GM12873 (cell line): ENCODE results near the gene RNF175.

Experiments used
- TF ChIP-seq, protein P1 (sequence below): IDR thresholded peaks from 2 replicates; pipeline ENCODE4 v1.5.1; 2012; ENCODE audit warnings: low read depth, mild to moderate bottlenecking, moderate library complexity, low read length, control low read depth; ENCODE audit not compliant: insufficient read depth; ENCODE audit errors: missing control alignments

Gene RNF175

DNA sequence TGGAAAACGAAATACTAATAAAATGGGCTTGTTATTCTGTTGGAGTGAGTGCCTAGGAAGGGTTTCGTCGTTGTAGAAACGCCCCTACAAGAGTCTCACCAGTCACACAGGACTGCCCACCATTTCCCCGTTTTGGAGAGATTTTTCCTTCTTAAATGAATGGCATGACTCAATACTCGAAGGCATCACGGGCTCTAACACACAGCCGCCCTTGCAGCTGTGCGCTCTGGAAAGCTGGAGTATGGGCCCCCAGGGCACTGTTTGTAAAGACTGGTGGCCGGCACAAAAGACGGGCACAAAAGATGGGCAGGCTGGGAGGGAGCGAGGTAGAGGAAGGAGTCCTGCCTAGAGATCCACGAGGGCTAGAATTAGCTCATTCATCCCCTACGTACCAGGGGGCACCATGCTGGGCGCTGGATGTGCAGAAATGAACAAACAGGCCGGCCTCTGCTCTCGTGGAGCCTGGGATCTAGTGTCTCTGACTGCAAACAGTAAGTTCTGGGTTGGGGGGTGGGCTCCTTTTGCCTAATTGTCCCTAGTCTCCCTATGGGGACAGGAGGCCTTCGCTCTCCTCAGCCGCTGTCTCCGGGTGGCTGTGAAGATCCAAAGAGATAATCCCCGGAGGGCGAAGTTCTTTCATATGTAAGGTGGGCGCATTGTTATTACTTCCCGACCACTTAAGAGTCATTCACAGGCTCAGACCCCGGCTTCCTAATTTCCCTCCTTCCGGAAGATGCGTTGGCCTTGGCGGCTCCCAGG lies 30.1 kb upstream of the RNF175 start:
- TF ChIP-seq, protein P1, sequence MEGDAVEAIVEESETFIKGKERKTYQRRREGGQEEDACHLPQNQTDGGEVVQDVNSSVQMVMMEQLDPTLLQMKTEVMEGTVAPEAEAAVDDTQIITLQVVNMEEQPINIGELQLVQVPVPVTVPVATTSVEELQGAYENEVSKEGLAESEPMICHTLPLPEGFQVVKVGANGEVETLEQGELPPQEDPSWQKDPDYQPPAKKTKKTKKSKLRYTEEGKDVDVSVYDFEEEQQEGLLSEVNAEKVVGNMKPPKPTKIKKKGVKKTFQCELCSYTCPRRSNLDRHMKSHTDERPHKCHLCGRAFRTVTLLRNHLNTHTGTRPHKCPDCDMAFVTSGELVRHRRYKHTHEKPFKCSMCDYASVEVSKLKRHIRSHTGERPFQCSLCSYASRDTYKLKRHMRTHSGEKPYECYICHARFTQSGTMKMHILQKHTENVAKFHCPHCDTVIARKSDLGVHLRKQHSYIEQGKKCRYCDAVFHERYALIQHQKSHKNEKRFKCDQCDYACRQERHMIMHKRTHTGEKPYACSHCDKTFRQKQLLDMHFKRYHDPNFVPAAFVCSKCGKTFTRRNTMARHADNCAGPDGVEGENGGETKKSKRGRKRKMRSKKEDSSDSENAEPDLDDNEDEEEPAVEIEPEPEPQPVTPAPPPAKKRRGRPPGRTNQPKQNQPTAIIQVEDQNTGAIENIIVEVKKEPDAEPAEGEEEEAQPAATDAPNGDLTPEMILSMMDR = no peak

DNA sequence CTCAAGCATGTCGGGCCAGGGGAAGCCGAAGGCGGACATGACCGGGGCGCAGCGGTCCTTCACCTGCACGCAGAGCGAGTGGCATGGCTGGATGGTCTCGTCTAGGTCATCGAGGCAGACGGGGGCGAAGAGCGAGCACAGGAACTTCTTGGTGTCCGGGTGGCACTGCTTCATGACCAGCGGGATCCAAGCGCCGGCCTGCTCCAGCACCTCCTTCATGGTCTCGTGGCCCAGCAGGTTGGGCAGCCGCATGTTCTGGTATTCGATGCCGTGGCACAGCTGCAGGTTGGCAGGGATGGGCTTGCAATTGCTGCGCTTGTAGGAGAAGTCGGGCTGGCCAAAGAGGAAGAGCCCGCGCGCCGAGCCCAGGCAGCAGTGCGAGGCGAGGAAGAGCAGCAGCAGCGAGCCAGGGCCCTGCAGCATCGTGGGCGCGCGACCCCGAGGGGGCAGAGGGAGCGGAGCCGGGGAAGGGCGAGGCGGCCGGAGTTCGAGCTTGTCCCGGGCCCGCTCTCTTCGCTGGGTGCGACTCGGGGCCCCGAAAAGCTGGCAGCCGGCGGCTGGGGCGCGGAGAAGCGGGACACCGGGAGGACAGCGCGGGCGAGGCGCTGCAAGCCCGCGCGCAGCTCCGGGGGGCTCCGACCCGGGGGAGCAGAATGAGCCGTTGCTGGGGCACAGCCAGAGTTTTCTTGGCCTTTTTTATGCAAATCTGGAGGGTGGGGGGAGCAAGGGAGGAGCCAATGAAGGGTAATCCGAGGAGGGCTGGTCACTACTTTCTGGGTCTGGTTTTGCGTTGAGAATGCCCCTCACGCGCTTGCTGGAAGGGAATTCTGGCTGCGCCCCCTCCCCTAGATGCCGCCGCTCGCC lies 28.8 kb upstream of the RNF175 start, which contains the start of gene SFRP2:
Gene SFRP2, minus strand, starts transcription at position 671 of the 864 bp plus-strand sequence. Its CDS starts 248 bp downstream, at position 423.
- TF ChIP-seq, protein P1 = no peak

DNA sequence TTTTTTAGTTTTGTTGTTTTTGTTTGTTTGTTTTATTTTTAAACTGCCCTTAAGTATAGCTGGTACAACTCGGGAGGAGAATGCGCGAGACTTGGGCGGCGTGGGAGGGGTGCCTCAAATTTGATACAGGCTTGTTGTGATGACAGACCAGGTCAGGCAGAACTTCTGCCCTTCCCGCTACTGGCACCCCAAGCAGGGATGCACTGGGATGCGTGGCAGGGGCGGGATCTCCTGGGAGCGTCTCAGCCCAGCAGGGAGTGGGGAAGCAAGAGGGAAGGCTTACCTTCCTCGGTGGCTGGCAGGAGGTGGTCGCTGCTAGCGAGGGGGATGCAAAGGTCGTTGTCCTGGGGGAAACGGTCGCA lies 28.2 kb upstream of the RNF175 start:
- TF ChIP-seq, protein P1 = no peak

DNA sequence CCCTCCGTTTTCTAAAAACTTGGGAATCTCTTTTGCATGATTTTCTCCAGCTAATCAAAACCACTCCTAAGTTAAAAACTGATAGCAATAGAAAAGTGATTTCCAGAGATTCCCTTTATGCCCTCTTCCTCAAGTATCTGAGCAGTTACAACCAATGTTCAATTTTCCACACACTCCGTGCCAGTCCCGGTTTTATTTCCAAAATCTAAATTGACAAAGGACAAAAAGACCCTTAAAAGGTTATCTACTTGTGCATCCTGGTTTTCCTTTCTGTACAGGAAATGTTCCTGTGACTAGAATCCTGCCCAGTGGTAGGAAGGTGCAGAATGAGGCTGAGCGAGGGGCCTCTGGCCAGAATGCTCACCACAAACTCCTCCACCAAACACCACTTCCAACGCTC lies 27.8 kb upstream of the RNF175 start:
- TF ChIP-seq, protein P1 = no peak

DNA sequence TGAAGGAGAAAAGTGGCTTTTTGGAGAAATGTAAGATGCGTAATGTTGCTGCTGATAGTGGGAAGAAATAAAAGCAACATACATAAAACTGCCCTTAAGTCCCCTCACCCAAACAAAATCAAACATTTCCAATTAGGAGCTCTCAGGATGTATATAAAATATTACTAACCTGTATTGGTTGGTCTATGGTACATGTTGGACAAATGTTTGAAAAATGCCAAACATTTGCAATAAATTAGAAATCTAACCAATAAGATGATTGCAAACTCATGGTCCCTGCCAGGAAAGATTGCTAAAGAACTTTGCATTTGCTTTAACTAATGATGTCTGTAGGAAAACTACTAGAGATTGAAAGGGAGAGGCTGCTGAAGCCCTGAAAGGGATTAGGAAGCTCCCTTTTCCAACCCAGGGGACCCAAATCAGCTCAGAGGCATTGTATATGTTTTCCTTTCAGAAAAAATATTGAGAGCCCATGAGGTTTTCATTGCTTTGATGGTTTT lies 27.3 kb upstream of the RNF175 start:
- TF ChIP-seq, protein P1 = no peak

DNA sequence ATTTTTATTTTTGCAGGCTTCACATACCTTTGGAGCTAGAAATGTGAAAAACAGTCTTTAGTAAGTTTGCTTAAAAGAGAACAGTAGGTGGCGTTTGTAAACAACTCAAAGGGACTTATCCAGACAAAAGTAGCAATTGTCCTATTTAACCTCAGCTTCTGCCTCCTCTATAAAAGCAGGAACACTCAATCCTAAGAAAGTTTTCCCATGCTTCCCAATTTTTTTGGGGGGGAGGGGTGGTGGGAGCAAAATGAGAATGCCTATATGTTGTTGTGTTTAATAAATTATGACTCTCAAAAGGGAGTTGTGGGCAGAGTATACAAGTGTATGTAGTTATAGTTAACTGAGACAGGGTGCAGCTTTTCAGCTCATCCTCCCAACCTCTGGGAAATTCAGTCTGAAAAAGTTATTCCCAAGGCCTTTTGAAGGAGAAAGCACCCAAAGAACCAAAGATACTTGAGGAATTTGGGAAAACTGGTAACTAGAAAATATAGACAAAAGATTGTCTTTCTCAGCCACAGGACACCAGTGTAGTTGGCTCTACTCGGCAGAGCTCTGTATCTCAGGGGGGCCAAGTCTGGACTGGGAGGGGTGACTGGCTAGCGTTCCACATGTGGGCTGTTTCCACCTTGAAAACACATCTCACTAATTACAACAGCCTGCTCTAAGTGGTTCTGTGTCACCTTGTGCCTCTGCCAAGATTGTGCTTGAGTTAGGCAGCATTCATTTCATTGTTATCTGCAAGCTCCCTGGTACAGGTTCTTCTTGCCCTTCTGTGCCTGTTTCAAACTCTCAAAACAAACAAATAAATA lies 26.3 kb upstream of the RNF175 start:
- TF ChIP-seq, protein P1 = peak; percentile 50
